H1 (cell line): ENCODE measurements around the gene CUBN. TPM values are rescaled to one million over a fixed set of nuclear protein-coding genes. Genes with fewer than 3 reads are reported as not detected.
A peak's percentile ranks its signal among the peaks of the same experiment; 100 is the strongest.

ENCODE experiments used
- CTCF ChIA-PET: fragments of 300-600 bp; sonication (Branson Sonifier 250); formaldehyde crosslinking; loops from one replicate; lab custom pipeline; 2021; ENCODE audit not compliant: partially characterized antibody; lab: Charles Lee
- POLR2A ChIA-PET: fragments of 300-600 bp; sonication (Branson Sonifier 250); formaldehyde crosslinking; loops from one replicate; lab custom pipeline; 2021; ENCODE audit warnings: inconsistent platforms; ENCODE audit not compliant: partially characterized antibody; lab: Charles Lee
- DNase-seq, 2 experiments: peaks; one replicate each; pipeline versions ENCODE4 v3.0.0 to v3.0.0-alpha.2; 2010 to 2022; ENCODE audit warnings: low spot score in 2 of 2, low read depth in 1 of 2, mixed read lengths in 1 of 2
- FAIRE-seq: peaks from 2 replicates; lab custom pipeline; 2011; peaks lifted over from hg19 to GRCh38; lab: Jason Lieb, UNC
- H2AFZ ChIP-seq: 2 replicates; pipeline ENCODE4 v1.8.1; 2012; ENCODE audit warnings: low read length, inconsistent platforms
- H2AK5ac ChIP-seq: 2 replicates; pipeline ENCODE4 v1.6.1; 2013; ENCODE audit warnings: low read depth, low read length
- H2BK120ac ChIP-seq: replicated peaks from 2 replicates; pipeline ENCODE3; 2013; ENCODE audit warnings: low read depth, low read length, inconsistent platforms
- H2BK12ac ChIP-seq: 2 replicates; pipeline ENCODE4 v1.6.1; 2013; ENCODE audit warnings: low read depth, low read length
- H2BK15ac ChIP-seq: 2 replicates; pipeline ENCODE4 v1.6.1; 2013; ENCODE audit warnings: low read length
- H2BK20ac ChIP-seq: 2 replicates; pipeline ENCODE4 v1.6.1; 2013; ENCODE audit warnings: low read length
- H2BK5ac ChIP-seq: 2 replicates; pipeline ENCODE4 v1.6.1; 2013; ENCODE audit warnings: low read depth, low read length
- H3K14ac ChIP-seq: 2 replicates; pipeline ENCODE4 v1.6.1; 2013; ENCODE audit warnings: inconsistent platforms; ENCODE audit not compliant: insufficient read length
- H3K18ac ChIP-seq: 2 replicates; pipeline ENCODE4 v1.6.1; 2013; ENCODE audit warnings: low read length; ENCODE audit errors: extremely low read depth
- H3K23ac ChIP-seq: 2 replicates; pipeline ENCODE4 v1.6.1; 2013; ENCODE audit warnings: inconsistent platforms; ENCODE audit not compliant: insufficient read length
- H3K23me2 ChIP-seq: 2 replicates; pipeline ENCODE4 v1.6.1; 2013; ENCODE audit warnings: low read depth, low read length
- H3K27ac ChIP-seq: 2 replicates; pipeline ENCODE4 v1.6.1; 2011; ENCODE audit warnings: low read depth, low read length, inconsistent platforms
- H3K27me3 ChIP-seq, 4 experiments: replicated peaks in 1 of 4; 1 replicate in 1 of 4; 2 replicates in 3 of 4; pipeline versions ENCODE4 v1.6.1 to v1.8.1; 2011 to 2013; ENCODE audit warnings: low read length in 3 of 4, mild to moderate bottlenecking in 3 of 4, inconsistent platforms in 2 of 4, mixed read lengths in 2 of 4, moderate library complexity in 1 of 4; ENCODE audit not compliant: control insufficient read depth in 3 of 4, insufficient read depth in 3 of 4; ENCODE audit errors: extremely low read depth in 1 of 4
- H3K36me3 ChIP-seq, 4 experiments: 2 replicates each; pipeline versions ENCODE4 v1.6.1 to v1.8.1; 2011 to 2013; ENCODE audit warnings: mild to moderate bottlenecking in 4 of 4, low read length in 3 of 4, moderate library complexity in 2 of 4, control low read depth in 1 of 4, inconsistent platforms in 1 of 4; ENCODE audit not compliant: insufficient read depth in 4 of 4, control insufficient read depth in 2 of 4
- H3K4ac ChIP-seq: replicated peaks from 2 replicates; pipeline ENCODE3; 2013; ENCODE audit warnings: low read length, low read depth, mixed read lengths, inconsistent platforms; ENCODE audit not compliant: insufficient read length
- H3K4me1 ChIP-seq, 4 experiments: replicated peaks in 1 of 4; 1 replicate in 1 of 4; 2 replicates in 3 of 4; pipeline versions ENCODE4 v1.6.1 to v1.8.1; 2011 to 2013; ENCODE audit warnings: low read length in 3 of 4, inconsistent platforms in 2 of 4, mixed read lengths in 1 of 4; ENCODE audit not compliant: insufficient read depth in 4 of 4, control insufficient read depth in 3 of 4
- H3K4me2 ChIP-seq, 2 experiments: 2 replicates each; pipeline versions ENCODE4 v1.6.1 to v1.8.1; 2011 to 2013; ENCODE audit warnings: low read depth in 2 of 2, low read length in 2 of 2, control low read depth in 1 of 2, inconsistent platforms in 1 of 2, mild to moderate bottlenecking in 1 of 2; ENCODE audit not compliant: insufficient read depth in 1 of 2
- H3K4me3 ChIP-seq, 4 experiments: fragments of 200-600, 300-600 bp in 1 of 4; sonication (generic), shearing (Covaris generic), sonication (Bioruptor Twin) in 1 of 4; 2 replicates each; pipeline versions ENCODE4 v1.5.1 to v1.8.1; 2011 to 2016; ENCODE audit warnings: low read length in 4 of 4, low read depth in 3 of 4, control low read depth in 2 of 4, inconsistent platforms in 2 of 4, mild to moderate bottlenecking in 2 of 4, mixed read lengths in 1 of 4, moderate library complexity in 1 of 4; ENCODE audit not compliant: insufficient read depth in 2 of 4; ENCODE audit errors: extremely low read depth in 1 of 4
- H3K56ac ChIP-seq: replicated peaks from 2 replicates; pipeline ENCODE3; 2013; ENCODE audit warnings: low read depth, mild to moderate bottlenecking, mixed read lengths, low read length, inconsistent platforms; ENCODE audit not compliant: insufficient read length
- H3K79me1 ChIP-seq: 2 replicates; pipeline ENCODE4 v1.6.1; 2013; ENCODE audit warnings: low read depth, low read length, control low read depth
- H3K79me2 ChIP-seq, 2 experiments: 2 replicates each; pipeline versions ENCODE4 v1.6.1 to v1.8.1; 2012 to 2013; ENCODE audit warnings: low read length in 2 of 2, mild to moderate bottlenecking in 2 of 2, inconsistent platforms in 1 of 2; ENCODE audit not compliant: insufficient read depth in 2 of 2, control insufficient read depth in 1 of 2
- H3K9ac ChIP-seq, 4 experiments: replicated peaks in 1 of 4; 1 replicate in 1 of 4; 2 replicates in 3 of 4; pipeline versions ENCODE4 v1.6.1 to v1.8.1; 2011 to 2013; ENCODE audit warnings: low read depth in 3 of 4, low read length in 3 of 4, control low read depth in 2 of 4, mild to moderate bottlenecking in 2 of 4, moderate library complexity in 2 of 4, inconsistent platforms in 1 of 4; ENCODE audit errors: extremely low read depth in 1 of 4
- H3K9me3 ChIP-seq, 2 experiments: 2 replicates each; pipeline versions ENCODE4 v1.6.1 to v1.8.1; 2012 to 2013; ENCODE audit warnings: mild to moderate bottlenecking in 2 of 2, moderate library complexity in 2 of 2, control low read depth in 1 of 2, inconsistent platforms in 1 of 2, low read depth in 1 of 2, low read length in 1 of 2, mixed read lengths in 1 of 2; ENCODE audit not compliant: insufficient read depth in 2 of 2
- H4K20me1 ChIP-seq, 2 experiments: replicated peaks in 1 of 2; 2 replicates each; pipeline versions ENCODE3 to v1.8.1; 2011 to 2013; ENCODE audit warnings: inconsistent platforms in 2 of 2, low read length in 2 of 2, mild to moderate bottlenecking in 1 of 2; ENCODE audit not compliant: insufficient read depth in 2 of 2, control insufficient read depth in 1 of 2
- H4K5ac ChIP-seq: 2 replicates; pipeline ENCODE4 v1.6.1; 2013; ENCODE audit warnings: low read length, low read depth, mixed read lengths, inconsistent platforms; ENCODE audit not compliant: insufficient read length
- H4K8ac ChIP-seq: 2 replicates; pipeline ENCODE4 v1.8.0; 2013; ENCODE audit warnings: mild to moderate bottlenecking, moderate library complexity, low read length, inconsistent platforms; ENCODE audit not compliant: insufficient read depth; ENCODE audit errors: extremely low read depth
- H4K91ac ChIP-seq: replicated peaks from 2 replicates; pipeline ENCODE3; 2013; ENCODE audit warnings: low read length, mixed read lengths, inconsistent platforms; ENCODE audit not compliant: insufficient read length
- BCL11A ChIP-seq, 2 experiments: IDR thresholded peaks; one replicate each; pipeline ENCODE4 v1.6.1; 2011; ENCODE audit warnings: low read depth in 2 of 2, low read length in 2 of 2, mild to moderate bottlenecking in 2 of 2
- KDM4A ChIP-seq: IDR thresholded peaks from one replicate; pipeline ENCODE4 v1.7.1; 2012; ENCODE audit warnings: low read depth, mild to moderate bottlenecking, moderate library complexity, low read length, inconsistent platforms; ENCODE audit not compliant: severe bottlenecking
- MAFK ChIP-seq: IDR thresholded peaks from 2 replicates; pipeline ENCODE4 v1.6.1; 2012; ENCODE audit warnings: low read depth, mild to moderate bottlenecking, improper control_type of control experiment, low read length
- PHF8 ChIP-seq: fragments of 200-600 bp; sonication (generic); conservative IDR thresholded peaks from 2 replicates; pipeline ENCODE4 v1.7.1; 2012; ENCODE audit warnings: low read depth, mild to moderate bottlenecking, inconsistent platforms, low read length, moderate library complexity
- POLR2AphosphoS5 ChIP-seq: IDR thresholded peaks from 2 replicates; pipeline ENCODE4 v1.6.1; 2011; ENCODE audit warnings: low read depth, low read length
- POU5F1 ChIP-seq: IDR thresholded peaks from 2 replicates; pipeline ENCODE4 v1.6.1; 2011; ENCODE audit warnings: low read depth, mild to moderate bottlenecking, low read length, moderate library complexity
- RXRA ChIP-seq: IDR thresholded peaks from 2 replicates; pipeline ENCODE4 v1.6.1; 2011; ENCODE audit warnings: low read depth, mild to moderate bottlenecking, low read length, moderate library complexity; ENCODE audit not compliant: insufficient read depth
- SP1 ChIP-seq: IDR thresholded peaks from 2 replicates; pipeline ENCODE4 v1.6.1; 2011; ENCODE audit warnings: low read depth, low read length
- SRF ChIP-seq: IDR thresholded peaks from 2 replicates; pipeline ENCODE4 v1.6.1; 2011; ENCODE audit warnings: mild to moderate bottlenecking, low read depth, low read length, moderate library complexity
- WGBS, 2 experiments: shearing (Covaris generic) in 1 of 2; methylation state at CpG; one replicate each; pipeline versions ENCODE4 v1.1.6 to v1.1.7; 2013 to 2015; ENCODE audit warnings: low lambda C conversion rate in 2 of 2, mixed read lengths in 2 of 2, inconsistent platforms in 1 of 2, low coverage in 1 of 2, missing lambda C conversion rate in 1 of 2; ENCODE audit not compliant: insufficient replicate concordance in 2 of 2, insufficient coverage in 1 of 2, insufficient read length in 1 of 2; ENCODE audit errors: extremely low coverage in 1 of 2, missing lambda C conversion rate in 1 of 2; 5-methylcytosine and 5-hydroxymethylcytosine counted together
- polyA plus RNA-seq, 7 experiments: library from polyadenylated mRNA; depleted of rRNA in 3 of 7; stranded (reverse) in 5 of 7; unstranded in 2 of 7; fragments of >200 nt in 5 of 7; fragments of 200-250 nt in 2 of 7; gene quantifications; 1 replicate in 5 of 7; 2 replicates in 1 of 7; 4 replicates in 1 of 7; pipeline versions ENCODE4 v1.2.1 to v1.2.3, GENCODE V29; 2011 to 2013; ENCODE audit warnings: missing spikeins in 2 of 7, mixed read lengths in 2 of 7
- total RNA-seq: library from RNA; stranded (reverse); fragmentation: NEBNext Ultra II Directional; extraction: Animal tissue kit (Norgen Biotek cat#: 25700); gene quantifications from 2 replicates; pipeline ENCODE4 v1.2.1, GENCODE V29; 2021
- TF ChIP-seq, protein P1 (sequence below), 3 experiments: IDR thresholded peaks; 1 replicate in 2 of 3; 2 replicates in 1 of 3; pipeline versions ENCODE4 v1.5.1 to v1.6.1; 2011; ENCODE audit warnings: low read length in 3 of 3, mild to moderate bottlenecking in 3 of 3, inconsistent platforms in 2 of 3, low read depth in 1 of 3, moderate library complexity in 1 of 3; ENCODE audit not compliant: insufficient read depth in 1 of 3; ENCODE audit errors: control extremely low read depth in 1 of 3
- TF ChIP-seq, protein P2 (sequence below): IDR thresholded peaks from 2 replicates; pipeline ENCODE4 v1.6.1; 2012; ENCODE audit warnings: inconsistent platforms

CUBN gene
- total and polyA plus RNA-seq, 2 of the 8 experiments (the other 6 are each of a cell fraction or from before 2014, with no cell fraction given), result 0.04 to 0.08 TPM

DNA sequence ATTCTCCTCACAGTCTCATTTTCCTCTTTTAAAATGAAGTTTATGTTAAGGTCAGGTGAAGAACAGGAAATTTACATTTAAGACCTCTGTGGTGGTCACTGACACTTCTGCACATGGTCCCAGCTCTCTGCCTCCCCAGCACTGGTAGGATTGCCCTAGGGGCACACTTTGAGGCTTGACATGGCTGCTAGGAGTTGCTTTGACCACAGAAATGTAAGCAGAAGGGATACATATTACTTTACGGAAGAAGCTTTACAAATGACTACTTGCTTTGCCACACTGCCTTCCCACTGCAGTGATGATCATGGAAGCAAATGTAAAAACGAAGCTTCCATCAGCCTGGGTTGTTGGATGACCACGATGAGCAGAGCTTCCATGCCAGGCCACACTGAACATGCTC is 259.3 kb downstream of the CUBN start:
- H3K27me3 ChIP-seq, result no peaks in the 10 kb centered on the region
- 0 out of 2 replicates have a peak overlapping the region, but pooled peaks have one; percentile 85 for H2AFZ ChIP-seq
- no peak overlapping the region for H2BK120ac ChIP-seq
- H4K91ac ChIP-seq, result peak overlapping the region; percentile 0
- peak overlapping the region; percentile 62; the same call in 1 of the 2 replicates for H2BK12ac ChIP-seq
- no peak overlapping the region for H2AK5ac ChIP-seq
- H3K4me2 ChIP-seq, result no peak overlapping the region
- no peak overlapping the region for H3K56ac ChIP-seq
- H4K20me1 ChIP-seq, result no peaks in the 10 kb centered on the region
- H3K4me1 ChIP-seq, result peaks cover 4 to 21% (median 12%) of the 10 kb centered on the region in 4 experiments; a peak in 5 of 7 replicates
- POLR2A ChIA-PET, result interaction anchor here (1.4 kb wide), 1 partner anchor 21 kb away, joined by 4 read pairs; no protein-coding TSS in a partner anchor
- WGBS, 2 experiments, result 92% methylated on average over 3 of the region's 3 CpGs; no CpG with 5 or more reads in 1 of the 2 experiments
- CTCF ChIA-PET, result interaction anchor here (0.7 to 1.6 kb wide), 3 partner anchors 68 to 441 kb away, joined by 3 read pairs; no protein-coding TSS in a partner anchor
- H3K9ac ChIP-seq, result no peak overlapping the region
- H2BK5ac ChIP-seq, result no peak overlapping the region
- H4K8ac ChIP-seq, result no peak overlapping the region
- no peaks in the 10 kb centered on the region for H3K9me3 ChIP-seq
- no peak overlapping the region for H3K14ac ChIP-seq
- H3K79me2 ChIP-seq, result no peaks in the 10 kb centered on the region
- no peak for DNase-seq
- H3K4ac ChIP-seq, result no peak overlapping the region
- FAIRE-seq, result no peak
- no peak overlapping the region for H2BK15ac ChIP-seq
- H3K27ac ChIP-seq, result no peak overlapping the region
- H3K79me1 ChIP-seq, result no peaks in the 10 kb centered on the region
- H3K36me3 ChIP-seq, result no peaks in the 10 kb centered on the region
- no peak overlapping the region for H4K5ac ChIP-seq
- H2BK20ac ChIP-seq, result no peak overlapping the region; the same call in 1 of the 2 replicates
- H3K23ac ChIP-seq, result no peak overlapping the region
- H3K18ac ChIP-seq, result no peak overlapping the region
- no peak overlapping the region for H3K4me3 ChIP-seq
- H3K23me2 ChIP-seq, result no peaks in the 10 kb centered on the region
- TF ChIP-seq, protein P1, sequence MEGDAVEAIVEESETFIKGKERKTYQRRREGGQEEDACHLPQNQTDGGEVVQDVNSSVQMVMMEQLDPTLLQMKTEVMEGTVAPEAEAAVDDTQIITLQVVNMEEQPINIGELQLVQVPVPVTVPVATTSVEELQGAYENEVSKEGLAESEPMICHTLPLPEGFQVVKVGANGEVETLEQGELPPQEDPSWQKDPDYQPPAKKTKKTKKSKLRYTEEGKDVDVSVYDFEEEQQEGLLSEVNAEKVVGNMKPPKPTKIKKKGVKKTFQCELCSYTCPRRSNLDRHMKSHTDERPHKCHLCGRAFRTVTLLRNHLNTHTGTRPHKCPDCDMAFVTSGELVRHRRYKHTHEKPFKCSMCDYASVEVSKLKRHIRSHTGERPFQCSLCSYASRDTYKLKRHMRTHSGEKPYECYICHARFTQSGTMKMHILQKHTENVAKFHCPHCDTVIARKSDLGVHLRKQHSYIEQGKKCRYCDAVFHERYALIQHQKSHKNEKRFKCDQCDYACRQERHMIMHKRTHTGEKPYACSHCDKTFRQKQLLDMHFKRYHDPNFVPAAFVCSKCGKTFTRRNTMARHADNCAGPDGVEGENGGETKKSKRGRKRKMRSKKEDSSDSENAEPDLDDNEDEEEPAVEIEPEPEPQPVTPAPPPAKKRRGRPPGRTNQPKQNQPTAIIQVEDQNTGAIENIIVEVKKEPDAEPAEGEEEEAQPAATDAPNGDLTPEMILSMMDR (IDR thresholded peaks at IDR 0.05; ENCODE audit: control extremely low read depth in 1 of 3, insufficient read depth in 1 of 3, low read depth in 1 of 3, low read length in 3 of 3), result no peak
- TF ChIP-seq POU5F1 (no peak), PHF8 (no peak), MAFK (no peak), POLR2AphosphoS5 (no peak), RXRA (no peak), KDM4A (no peak), BCL11A (IDR thresholded peaks at IDR 0.05; ENCODE audit: low read depth in 2 of 2, low read length in 2 of 2) (no peak), SP1 (no peak), SRF (no peak)
- TF ChIP-seq, protein P2, sequence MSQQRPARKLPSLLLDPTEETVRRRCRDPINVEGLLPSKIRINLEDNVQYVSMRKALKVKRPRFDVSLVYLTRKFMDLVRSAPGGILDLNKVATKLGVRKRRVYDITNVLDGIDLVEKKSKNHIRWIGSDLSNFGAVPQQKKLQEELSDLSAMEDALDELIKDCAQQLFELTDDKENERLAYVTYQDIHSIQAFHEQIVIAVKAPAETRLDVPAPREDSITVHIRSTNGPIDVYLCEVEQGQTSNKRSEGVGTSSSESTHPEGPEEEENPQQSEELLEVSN, result no peak
